ENCODE data around the gene LRP10. TPM values are rescaled to one million over a fixed set of nuclear protein-coding genes. Genes with fewer than 3 reads are reported as not detected.

LRP10 gene
- total RNA-seq, 2 donors from 2014 or later = 204 to 222 TPM

DNA sequence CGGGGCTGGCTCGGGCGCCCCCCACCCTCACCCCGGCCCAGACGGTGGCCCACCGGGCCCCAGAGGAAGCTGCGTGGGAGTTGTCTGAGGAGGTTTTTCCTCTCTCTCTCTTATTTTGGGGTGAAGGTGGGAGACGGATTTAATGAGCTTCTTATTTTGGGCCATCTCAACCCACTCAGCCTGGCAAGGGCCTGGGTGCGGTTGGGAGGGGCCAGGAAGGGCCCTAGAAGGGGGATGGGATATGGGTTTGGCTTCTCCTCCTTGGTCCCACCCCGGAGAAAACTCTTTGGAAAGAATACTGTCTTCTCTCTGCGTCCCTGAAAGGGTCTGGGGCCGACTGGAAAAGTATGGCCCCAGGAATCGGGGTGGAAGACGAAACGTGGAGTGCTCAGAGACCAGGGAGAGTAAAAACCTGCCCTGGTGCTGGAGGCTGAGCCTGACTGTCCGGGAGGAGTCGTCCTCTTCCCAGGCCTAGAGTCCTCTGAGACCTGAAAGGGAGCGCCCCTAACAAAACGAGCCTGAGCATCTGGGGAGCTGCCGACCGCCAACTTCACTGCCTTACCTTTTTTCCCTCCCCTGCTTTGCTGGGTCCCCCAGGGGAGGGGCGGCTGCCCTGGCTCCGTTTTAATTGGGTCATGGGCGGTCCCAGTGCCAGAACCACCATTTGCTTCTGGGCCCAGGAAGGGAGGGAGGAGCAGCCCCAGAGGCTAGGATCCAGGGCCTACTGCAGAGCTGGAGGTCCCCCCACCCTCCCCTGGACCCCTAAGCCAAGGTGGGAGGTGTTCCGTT lies 33.6 kb upstream of the LRP10 start:
- TF ChIP-seq, protein P1, sequence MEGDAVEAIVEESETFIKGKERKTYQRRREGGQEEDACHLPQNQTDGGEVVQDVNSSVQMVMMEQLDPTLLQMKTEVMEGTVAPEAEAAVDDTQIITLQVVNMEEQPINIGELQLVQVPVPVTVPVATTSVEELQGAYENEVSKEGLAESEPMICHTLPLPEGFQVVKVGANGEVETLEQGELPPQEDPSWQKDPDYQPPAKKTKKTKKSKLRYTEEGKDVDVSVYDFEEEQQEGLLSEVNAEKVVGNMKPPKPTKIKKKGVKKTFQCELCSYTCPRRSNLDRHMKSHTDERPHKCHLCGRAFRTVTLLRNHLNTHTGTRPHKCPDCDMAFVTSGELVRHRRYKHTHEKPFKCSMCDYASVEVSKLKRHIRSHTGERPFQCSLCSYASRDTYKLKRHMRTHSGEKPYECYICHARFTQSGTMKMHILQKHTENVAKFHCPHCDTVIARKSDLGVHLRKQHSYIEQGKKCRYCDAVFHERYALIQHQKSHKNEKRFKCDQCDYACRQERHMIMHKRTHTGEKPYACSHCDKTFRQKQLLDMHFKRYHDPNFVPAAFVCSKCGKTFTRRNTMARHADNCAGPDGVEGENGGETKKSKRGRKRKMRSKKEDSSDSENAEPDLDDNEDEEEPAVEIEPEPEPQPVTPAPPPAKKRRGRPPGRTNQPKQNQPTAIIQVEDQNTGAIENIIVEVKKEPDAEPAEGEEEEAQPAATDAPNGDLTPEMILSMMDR (IDR thresholded peaks at IDR 0.05) = no peak
- DNase-seq = peak; percentile 55
- Histone ChIP-seq H3K4me1 (peaks cover 3% of the 10 kb centered on the region), H3K9ac (ENCODE audit: low read depth in 2 of 2, low read length in 2 of 2) (peak overlapping the region; percentile 94 to 96), H3K36me3 (peaks cover 18% of the 10 kb centered on the region), H3K27me3 (no peaks in the 10 kb centered on the region), H3K9me3 (no peaks in the 10 kb centered on the region), H3K4me3 (peak overlapping the region; percentile 76), H3K27ac (peak overlapping the region; percentile 87)
- intact Hi-C loops (cut with DNase I) = no loop called here

DNA sequence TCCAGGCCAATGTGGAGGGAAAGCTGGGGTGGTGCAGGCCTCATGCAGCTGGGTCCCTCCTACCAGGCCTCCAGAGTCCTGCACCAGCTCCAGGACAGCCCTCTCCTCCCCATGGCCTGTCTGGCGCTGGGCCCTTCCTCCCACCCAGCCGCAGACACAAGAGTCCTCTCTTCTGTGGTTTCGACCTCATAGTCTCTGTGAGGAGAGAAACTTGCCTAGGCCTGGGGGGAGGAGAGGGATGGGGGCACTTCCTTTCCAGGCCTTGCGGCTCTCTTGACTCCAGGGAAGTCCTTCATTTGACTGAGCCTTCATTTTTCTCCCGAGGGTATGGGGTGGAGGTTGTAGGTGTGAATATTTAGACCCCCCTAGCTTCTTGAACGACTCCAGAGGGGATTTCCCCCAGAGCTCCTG lies 32.9 kb upstream of the LRP10 start:
- Histone ChIP-seq H3K4me1 (peaks cover 3% of the 10 kb centered on the region), H3K4me3 (peak overlapping the region; percentile 76), H3K9ac (ENCODE audit: low read depth in 2 of 2, low read length in 2 of 2) (peak overlapping the region; percentile 39 to 94), H3K36me3 (peaks cover 18% of the 10 kb centered on the region), H3K9me3 (no peaks in the 10 kb centered on the region), H3K27me3 (no peaks in the 10 kb centered on the region), H3K27ac (peak overlapping the region; percentile 87)
- intact Hi-C loops (cut with DNase I) = no loop called here
- TF ChIP-seq, protein P1 (IDR thresholded peaks at IDR 0.05) = no peak
- DNase-seq = no peak

GRCh38 chr14:22839159-22839779 lies 32.3 kb upstream of the LRP10 start:
- H3K9me3 ChIP-seq = no peaks in the 10 kb centered on the region
- H3K9ac ChIP-seq (ENCODE audit: low read depth in 2 of 2, low read length in 2 of 2) = peak overlapping the region; percentile 39 to 94
- peak overlapping the region; percentile 87 for H3K27ac ChIP-seq
- peaks cover 18% of the 10 kb centered on the region for H3K36me3 ChIP-seq
- no peaks in the 10 kb centered on the region for H3K27me3 ChIP-seq
- intact Hi-C loops (cut with DNase I) = no loop called here
- peaks cover 3% of the 10 kb centered on the region for H3K4me1 ChIP-seq
- H3K4me3 ChIP-seq = peak overlapping the region; percentile 76
- TF ChIP-seq, protein P1 (IDR thresholded peaks at IDR 0.05) = no peak
- no peak for DNase-seq

DNA sequence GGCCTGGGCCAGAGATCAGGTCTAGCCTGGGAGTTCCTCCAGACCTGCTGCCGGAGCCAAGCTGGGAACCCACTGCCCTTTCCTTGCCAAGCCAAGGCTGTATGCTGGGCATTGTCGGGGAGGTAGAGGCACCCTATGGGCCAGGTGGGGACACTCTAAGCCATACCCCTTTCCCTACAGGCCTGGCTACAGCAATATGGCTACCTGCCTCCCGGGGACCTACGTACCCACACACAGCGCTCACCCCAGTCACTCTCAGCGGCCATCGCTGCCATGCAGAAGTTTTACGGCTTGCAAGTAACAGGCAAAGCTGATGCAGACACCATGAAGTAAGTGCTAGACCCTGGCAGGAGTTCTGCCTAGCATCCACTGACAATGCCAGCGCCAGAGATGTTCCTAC lies 30.2 kb upstream of the LRP10 start:
- Histone ChIP-seq H3K27ac (no peak overlapping the region), H3K36me3 (peaks cover 18% of the 10 kb centered on the region), H3K9me3 (no peaks in the 10 kb centered on the region), H3K4me3 (no peak overlapping the region), H3K4me1 (no peaks in the 10 kb centered on the region), H3K9ac (ENCODE audit: low read depth in 2 of 2, low read length in 2 of 2) (no peak overlapping the region), H3K27me3 (no peaks in the 10 kb centered on the region)
- DNase-seq = no peak
- intact Hi-C loops (cut with DNase I) = no loop called here
- TF ChIP-seq, protein P1 (IDR thresholded peaks at IDR 0.05) = no peak

- Histone ChIP-seq H3K4me1 (peaks cover under 1% of the 10 kb centered on the region), H3K9me3 (no peaks in the 10 kb centered on the region), H3K27me3 (no peaks in the 10 kb centered on the region), H3K36me3 (peaks cover 18% of the 10 kb centered on the region), H3K4me3 (no peak overlapping the region), H3K27ac (no peak overlapping the region), H3K9ac (ENCODE audit: low read depth in 2 of 2, low read length in 2 of 2) (no peak overlapping the region)
- intact Hi-C loops (cut with DNase I) = no loop called here
- TF ChIP-seq, protein P1 (IDR thresholded peaks at IDR 0.05) = no peak
- DNase-seq = no peak
Observed at GRCh38 chr14:22841769-22842168, 29.8 kb upstream of the LRP10 start.
